Prostate gland (tissue), 2 donors: ENCODE results near the gene ARHGAP25. TPM values are rescaled to one million over a fixed set of nuclear protein-coding genes. Genes with fewer than 3 reads are reported as not detected.

ENCODE experiments used
- DNase-seq: peaks from one replicate; pipeline ENCODE4 v3.0.0-alpha.2; 2019; ENCODE audit warnings: low spot score
- H3K27ac ChIP-seq, 2 donors: fragments of 200-600 bp; sonication (generic); 2 replicates each; pipeline ENCODE4 v1.5.1; 2017 to 2019
- H3K27me3 ChIP-seq: fragments of 200-600 bp; sonication (generic); replicated peaks from 2 replicates; pipeline ENCODE4 v1.5.1; 2019; ENCODE audit not compliant: insufficient read depth
- H3K36me3 ChIP-seq, 2 donors: fragments of 200-600 bp; sonication (generic); 1 replicate in 1 of 2; 2 replicates in 1 of 2; pipeline versions ENCODE4 v1.5.1 to v1.8.1; 2017 to 2019
- H3K4me1 ChIP-seq: fragments of 200-600 bp; sonication (generic); replicated peaks from 2 replicates; pipeline ENCODE4 v1.5.1; 2019
- H3K4me3 ChIP-seq, 2 donors: fragments of 200-600 bp; sonication (generic); 2 replicates each; pipeline ENCODE4 v1.5.1; 2017 to 2019
- H3K9me3 ChIP-seq: fragments of 200-600 bp; sonication (generic); 2 replicates; pipeline ENCODE4 v1.5.1; 2017
- CTCF ChIP-seq, 4 experiments: fragments of 200-600 bp in 2 of 4; fragments of 450-650 bp in 2 of 4; sonication (generic) in 2 of 4; IDR thresholded peaks; 1 replicate in 3 of 4; 2 replicates in 1 of 4; pipeline ENCODE4 v1.5.1; 2016 to 2019; ENCODE audit warnings: antibody characterized with exemption in 4 of 4, mild to moderate bottlenecking in 2 of 4, moderate library complexity in 2 of 4
- POLR2A ChIP-seq: fragments of 450-650 bp; IDR thresholded peaks from one replicate; pipeline ENCODE4 v1.6.1; 2016; ENCODE audit warnings: antibody characterized with exemption, mild to moderate bottlenecking
- POLR2AphosphoS5 ChIP-seq: sonication (generic); formaldehyde crosslinking; IDR thresholded peaks from one replicate; pipeline ENCODE4 v1.6.1; 2017; ENCODE audit warnings: antibody characterized with exemption
- WGBS: methylation state at CpG from one replicate; pipeline ENCODE4 v1.1.5; 2018; 5-methylcytosine and 5-hydroxymethylcytosine counted together
- intact Hi-C: fragments of 100-400 bp; cut with DNase I; formaldehyde crosslinking; loops from one replicate; pipeline ENCODE4 v1.14.2; 2022
- total RNA-seq, 2 donors: library from RNA; depleted of rRNA; stranded (reverse); fragments of >200 nt; gene quantifications; one replicate each; pipeline ENCODE4 v1.1.0, GENCODE V29; 2016

The ARHGAP25 gene
- total RNA-seq, 2 donors from 2014 or later = 5.0 to 6.2 TPM

GRCh38 chr2:68720665-68721064 lies 13.9 kb upstream of the ARHGAP25 start:
- H3K27ac ChIP-seq = no peak overlapping the region
- no peak for TF ChIP-seq POLR2AphosphoS5
- no peak for TF ChIP-seq CTCF (IDR thresholded peaks at IDR 0.05)
- TF ChIP-seq POLR2A = no peak
- H3K9me3 ChIP-seq = no peaks in the 10 kb centered on the region
- H3K4me3 ChIP-seq = no peak overlapping the region
- 80% methylated on average over 3 of the region's 3 CpGs for WGBS
- no peaks in the 10 kb centered on the region for H3K4me1 ChIP-seq
- H3K27me3 ChIP-seq = no peaks in the 10 kb centered on the region
- no peak for DNase-seq
- intact Hi-C loops = no loop called here
- no peaks in the 10 kb centered on the region for H3K36me3 ChIP-seq

- no peaks in the 10 kb centered on the region for H3K36me3 ChIP-seq
- DNase-seq = no peak
Measured at GRCh38 chr2:68721482-68722101, 13.0 kb upstream of the ARHGAP25 start.

GRCh38 chr2:68722712-68723111 lies 11.9 kb upstream of the ARHGAP25 start:
- WGBS = 86% methylated on average over 8 of the region's 8 CpGs

More at GRCh38 chr2:68721482-68722101, 13.0 kb upstream of the ARHGAP25 start:
- 73% methylated on average over 8 of the region's 8 CpGs for WGBS
- H3K9me3 ChIP-seq = no peaks in the 10 kb centered on the region
- TF ChIP-seq POLR2AphosphoS5 (no peak), POLR2A (no peak), CTCF (IDR thresholded peaks at IDR 0.05) (no peak)
- H3K27me3 ChIP-seq = no peaks in the 10 kb centered on the region
- intact Hi-C loops = no loop called here
- no peak overlapping the region for H3K4me3 ChIP-seq
- H3K27ac ChIP-seq = no peak overlapping the region
- no peaks in the 10 kb centered on the region for H3K4me1 ChIP-seq

GRCh38 chr2:68723181-68723580 lies 11.4 kb upstream of the ARHGAP25 start:
- Histone ChIP-seq H3K4me1 (no peaks in the 10 kb centered on the region), H3K9me3 (no peaks in the 10 kb centered on the region), H3K27ac (no peak overlapping the region), H3K36me3 (no peaks in the 10 kb centered on the region), H3K4me3 (no peak overlapping the region), H3K27me3 (no peaks in the 10 kb centered on the region)
- DNase-seq = no peak
- no peak for TF ChIP-seq CTCF (IDR thresholded peaks at IDR 0.05)
- no peak for TF ChIP-seq POLR2AphosphoS5
- TF ChIP-seq POLR2A = no peak
- intact Hi-C loops = no loop called here
- 85% methylated on average over 2 of the region's 2 CpGs for WGBS

More at GRCh38 chr2:68722712-68723111, 11.9 kb upstream of the ARHGAP25 start:
- H3K4me3 ChIP-seq = no peak overlapping the region
- DNase-seq = no peak
- H3K4me1 ChIP-seq = no peaks in the 10 kb centered on the region
- no peaks in the 10 kb centered on the region for H3K36me3 ChIP-seq
- intact Hi-C loops = no loop called here
- no peaks in the 10 kb centered on the region for H3K9me3 ChIP-seq
- TF ChIP-seq POLR2AphosphoS5 (no peak), POLR2A (no peak), CTCF (IDR thresholded peaks at IDR 0.05) (no peak)
- H3K27me3 ChIP-seq = no peaks in the 10 kb centered on the region
- no peak overlapping the region for H3K27ac ChIP-seq

GRCh38 chr2:68726100-68726499 lies 8.5 kb upstream of the ARHGAP25 start:
- H3K27me3 ChIP-seq = no peaks in the 10 kb centered on the region

More at GRCh38 chr2:68726100-68726499, 8.5 kb upstream of the ARHGAP25 start:
- intact Hi-C loops = no loop called here
- Histone ChIP-seq H3K4me1 (no peaks in the 10 kb centered on the region), H3K9me3 (no peaks in the 10 kb centered on the region), H3K27ac (no peak overlapping the region), H3K36me3 (no peaks in the 10 kb centered on the region), H3K4me3 (no peak overlapping the region)
- TF ChIP-seq POLR2AphosphoS5 = no peak
- TF ChIP-seq POLR2A = no peak
- no peak for TF ChIP-seq CTCF (IDR thresholded peaks at IDR 0.05)
- 70% methylated on average over 6 of the region's 6 CpGs for WGBS
- no peak for DNase-seq
